LNCaP clone FGC (cell line): Measurements from ENCODE around the gene RGS6.

ENCODE experiments used
- DNase-seq: peaks from one replicate; pipeline ENCODE4 v3.0.0-alpha.2; 2011; ENCODE audit warnings: low read depth
- H3K4me3 ChIP-seq: 2 replicates; pipeline ENCODE4 v1.5.1; 2011; ENCODE audit warnings: mild to moderate bottlenecking, low read depth, low read length, control low read depth
- CTCF ChIP-seq: IDR thresholded peaks from 2 replicates; pipeline ENCODE4 v1.5.1; 2012; ENCODE audit warnings: mild to moderate bottlenecking; ENCODE audit not compliant: control insufficient read depth, insufficient read depth; ENCODE audit errors: extremely low read depth

RGS6 gene

GRCh38 chr14:72543341-72543740 is 611.1 kb downstream of the RGS6 start:
- H3K4me3 ChIP-seq: no peak overlapping the region
- no peak for DNase-seq
- no peak for TF ChIP-seq CTCF

GRCh38 chr14:72544615-72545387 is 612.6 kb downstream of the RGS6 start:
- H3K4me3 ChIP-seq: no peak overlapping the region
- no peak for DNase-seq
- no peak for TF ChIP-seq CTCF

GRCh38 chr14:72545411-72546311 is 613.4 kb downstream of the RGS6 start:
- DNase-seq: no peak
- no peak overlapping the region for H3K4me3 ChIP-seq
- no peak for TF ChIP-seq CTCF

GRCh38 chr14:72546344-72547016 is 614.3 kb downstream of the RGS6 start:
- DNase-seq: no peak
- TF ChIP-seq CTCF: no peak
- no peak overlapping the region for H3K4me3 ChIP-seq

- DNase-seq: no peak
- TF ChIP-seq CTCF: 0 out of 2 replicates have a peak, but pooled peaks have one; percentile 8
- no peak overlapping the region for H3K4me3 ChIP-seq
These were observed 615.8 kb downstream of the RGS6 start for GRCh38 chr14:72547999-72548398.

GRCh38 chr14:72549026-72549425 is 616.8 kb downstream of the RGS6 start:
- H3K4me3 ChIP-seq: no peak overlapping the region
- no peak for DNase-seq
- no peak for TF ChIP-seq CTCF
